B cell (primary cell): ENCODE results near the gene DHX34. TPM values are rescaled to one million over a fixed set of nuclear protein-coding genes. Genes with fewer than 3 reads are reported as not detected.
"Not testable (repeated sequence)": the region's sequence is repeated elsewhere in the genome, so short reads cannot be mapped to it uniquely, and the experiment has no call there.

ENCODE experiments used
- ATAC-seq: fragments of 200-7000 bp; cut with Tn5 transposase; one replicate; pipeline ENCODE4 v1.10.0; 2021; ENCODE audit warnings: low read depth, mild to moderate bottlenecking, moderate number of reproducible peaks, moderate library complexity
- CTCF ChIA-PET: fragments of 350-600 bp; sonication (Branson Sonifier 250); formaldehyde crosslinking; loops from one replicate; lab custom pipeline; 2021; ENCODE audit warnings: antibody characterized with exemption, inconsistent platforms; lab: Charles Lee
- POLR2A ChIA-PET: fragments of 350-600 bp; sonication (Branson Sonifier 250); formaldehyde crosslinking; loops from one replicate; lab custom pipeline; 2021; ENCODE audit warnings: antibody characterized with exemption; lab: Charles Lee
- DNase-seq: peaks from one replicate; pipeline ENCODE4 v3.0.0; 2013
- H2AFZ ChIP-seq: 2 replicates; pipeline ENCODE4 v1.6.1; 2012; ENCODE audit warnings: mild to moderate bottlenecking, low read depth, low read length; ENCODE audit not compliant: insufficient read depth, poor library complexity, severe bottlenecking
- H3K27ac ChIP-seq, 2 donors: 1 replicate in 1 of 2; 2 replicates in 1 of 2; pipeline ENCODE4 v1.5.1; 2012 to 2013; ENCODE audit warnings: low read length in 2 of 2, mild to moderate bottlenecking in 2 of 2, moderate library complexity in 1 of 2
- H3K27me3 ChIP-seq, 4 experiments: fragments of 200-600 bp in 1 of 4; sonication (generic) in 1 of 4; replicated peaks in 1 of 4; 1 replicate in 2 of 4; 2 replicates in 2 of 4; pipeline versions ENCODE4 v1.6.1 to v1.7.0; 2013 to 2016; ENCODE audit warnings: low read length in 3 of 4, mild to moderate bottlenecking in 2 of 4, mixed read lengths in 1 of 4, moderate library complexity in 1 of 4; ENCODE audit not compliant: insufficient read depth in 4 of 4, control insufficient read depth in 3 of 4; ENCODE audit errors: control extremely low read depth in 1 of 4
- H3K36me3 ChIP-seq, 2 experiments: replicated peaks in 1 of 2; 1 replicate in 1 of 2; 2 replicates in 1 of 2; pipeline versions ENCODE4 v1.6.1 to v1.7.1; 2013; ENCODE audit warnings: low read length in 1 of 2; ENCODE audit not compliant: insufficient read depth in 2 of 2, control insufficient read depth in 1 of 2; ENCODE audit errors: control extremely low read depth in 1 of 2, extremely low read depth in 1 of 2
- H3K4me1 ChIP-seq, 2 donors: fragments of 200-600 bp in 1 of 2; sonication (generic) in 1 of 2; 1 replicate in 1 of 2; 2 replicates in 1 of 2; pipeline versions ENCODE4 v1.5.1 to v1.6.1; 2013 to 2017; ENCODE audit warnings: low read length in 2 of 2; ENCODE audit not compliant: control insufficient read depth in 2 of 2, insufficient read depth in 2 of 2
- H3K4me2 ChIP-seq: replicated peaks from 2 replicates; pipeline ENCODE3; 2012; ENCODE audit warnings: mild to moderate bottlenecking, low read depth, low read length; ENCODE audit not compliant: poor library complexity, severe bottlenecking
- H3K4me3 ChIP-seq, 5 experiments: fragments of 200-600 bp in 1 of 5; sonication (generic) in 1 of 5; 1 replicate in 3 of 5; 2 replicates in 2 of 5; pipeline versions ENCODE4 v1.5.1 to v1.7.0; 2011 to 2016; ENCODE audit warnings: low read length in 4 of 5, mild to moderate bottlenecking in 4 of 5, low read depth in 2 of 5, control low read depth in 1 of 5, moderate library complexity in 1 of 5; ENCODE audit not compliant: insufficient read depth in 1 of 5; ENCODE audit errors: control extremely low read depth in 1 of 5, extremely low read depth in 1 of 5
- H3K79me2 ChIP-seq: fragments of 200-600 bp; sonication (generic); one replicate; pipeline ENCODE4 v1.6.0; 2016; ENCODE audit warnings: low read length; ENCODE audit not compliant: control insufficient read depth, insufficient read depth
- H3K9ac ChIP-seq: fragments of 200-600 bp; sonication (generic); 2 replicates; pipeline ENCODE4 v1.6.1; 2017; ENCODE audit warnings: mild to moderate bottlenecking, low read length, moderate library complexity
- H3K9me3 ChIP-seq, 3 donors: one replicate each; pipeline versions ENCODE4 v1.6.1 to v1.7.1; 2013; ENCODE audit warnings: low read length in 2 of 3; ENCODE audit not compliant: control insufficient read depth in 2 of 3, insufficient read depth in 1 of 3; ENCODE audit errors: control extremely low read depth in 1 of 3
- H4K20me1 ChIP-seq: 2 replicates; pipeline ENCODE4 v1.6.0; 2012; ENCODE audit warnings: mild to moderate bottlenecking, low read length; ENCODE audit not compliant: insufficient read depth, control insufficient read depth, poor library complexity, severe bottlenecking
- H3K27ac Mint-ChIP-seq: one replicate; pipeline ENCODE4 v1.8.0; 2021; ENCODE audit warnings: mixed read lengths
- H3K27me3 Mint-ChIP-seq: one replicate; pipeline ENCODE4 v1.8.0; 2021; ENCODE audit warnings: mixed read lengths
- H3K4me1 Mint-ChIP-seq: one replicate; pipeline ENCODE4 v1.8.0; 2021; ENCODE audit warnings: mixed read lengths
- H3K4me3 Mint-ChIP-seq: one replicate; pipeline ENCODE4 v1.8.0; 2021; ENCODE audit warnings: mixed read lengths
- H3K9me3 Mint-ChIP-seq: one replicate; pipeline ENCODE4 v1.8.0; 2022; ENCODE audit warnings: mixed read lengths; ENCODE audit not compliant: insufficient read depth
- WGBS: methylation state at CpG from one replicate; pipeline ENCODE4 v1.1.5; 2013; ENCODE audit warnings: missing lambda C conversion rate; ENCODE audit not compliant: insufficient coverage; 5-methylcytosine and 5-hydroxymethylcytosine counted together
- intact Hi-C: fragments of 100-400 bp; cut with micrococcal nuclease; formaldehyde crosslinking; loops from one replicate; pipeline ENCODE4 v1.10.0; 2022
- polyA plus RNA-seq: library from polyadenylated mRNA; depleted of rRNA; stranded (reverse); fragments of >200 nt; gene quantifications from 2 replicates; pipeline ENCODE4 v1.2.3, GENCODE V29; 2012
- total RNA-seq, 2 donors: library from RNA; stranded (reverse); fragments of 120-200 nt in 1 of 2; gene quantifications; 1 replicate in 1 of 2; 2 replicates in 1 of 2; pipeline versions ENCODE4 v1.2.3 to v1.2.4, GENCODE V29; 2013 to 2022

DHX34 gene
- total and polyA plus RNA-seq, 2 donors (not counting 1 experiment from before 2014, with no cell fraction given), result 25.1 to 31.3 TPM

DNA sequence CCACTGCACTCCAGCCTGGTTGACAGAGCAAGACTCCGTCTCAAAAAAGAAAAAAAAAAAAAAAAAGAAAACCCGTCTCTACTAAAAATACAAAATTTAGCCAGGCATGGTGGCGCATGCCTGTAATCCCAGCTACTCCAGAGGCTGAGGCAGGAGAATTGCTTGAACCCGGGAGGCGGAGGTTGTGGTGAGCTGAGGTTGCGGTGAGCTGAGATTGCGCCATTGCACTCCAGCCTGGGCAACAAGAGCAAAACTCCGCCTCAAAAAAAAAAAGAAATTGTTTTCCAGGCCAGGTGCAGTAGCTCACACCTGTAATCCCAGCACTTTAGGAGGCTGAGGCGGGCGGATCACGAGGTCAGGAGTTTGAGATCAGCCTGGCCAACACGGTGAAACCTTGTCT, 37.5 kb downstream of the DHX34 start:
- ATAC-seq, H3K27me3 Mint-ChIP-seq, H4K20me1 ChIP-seq, H3K27ac Mint-ChIP-seq, H3K9ac ChIP-seq, H3K27me3 ChIP-seq, CTCF ChIA-PET, H3K4me3 Mint-ChIP-seq, H3K9me3 ChIP-seq, H3K36me3 ChIP-seq, H3K9me3 Mint-ChIP-seq, intact Hi-C loops, DNase-seq, H3K27ac ChIP-seq, H2AFZ ChIP-seq, H3K4me3 ChIP-seq, H3K4me2 ChIP-seq, H3K79me2 ChIP-seq, POLR2A ChIA-PET: not testable (repeated sequence)
- peaks cover 20% of the 10 kb centered on the region for H3K4me1 Mint-ChIP-seq
- WGBS, result 96% methylated on average over 10 of the region's 12 CpGs
- H3K4me1 ChIP-seq, result peaks cover 5 to 15% of the 10 kb centered on the region in 2 donors

DNA sequence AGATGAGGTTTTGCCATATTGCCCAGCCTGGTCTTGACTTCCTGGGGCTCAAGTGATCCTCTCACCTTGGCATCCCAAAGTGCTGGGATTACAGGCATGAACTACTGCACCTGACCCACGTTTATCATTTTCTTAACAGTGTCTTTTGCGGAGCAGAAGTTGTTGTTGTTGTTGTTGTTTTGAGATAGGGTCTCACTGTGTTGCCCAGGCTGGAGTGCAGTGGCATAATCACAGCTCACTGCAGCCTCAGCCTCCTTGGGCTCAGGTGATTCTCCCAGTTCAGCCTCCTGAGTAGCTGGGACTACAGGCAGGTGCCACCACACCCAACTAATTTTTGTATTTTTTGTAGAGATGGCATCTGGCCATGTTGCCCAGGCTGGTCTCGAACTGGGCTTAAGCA, 38.5 kb downstream of the DHX34 start:
- DNase-seq, intact Hi-C loops, H3K36me3 ChIP-seq, POLR2A ChIA-PET, H3K79me2 ChIP-seq, ATAC-seq, H3K27ac Mint-ChIP-seq, H3K9ac ChIP-seq, H3K27ac ChIP-seq, H3K4me2 ChIP-seq, H3K4me3 ChIP-seq, H4K20me1 ChIP-seq, H2AFZ ChIP-seq, H3K9me3 Mint-ChIP-seq, H3K4me3 Mint-ChIP-seq, H3K27me3 ChIP-seq, H3K9me3 ChIP-seq, CTCF ChIA-PET, H3K4me1 ChIP-seq: not testable (repeated sequence)
- Mint-ChIP-seq H3K4me1 (peaks cover 13% of the 10 kb centered on the region), H3K27me3 (peaks cover 11% of the 10 kb centered on the region)
- WGBS, result 86% methylated on average over 3 of the region's 3 CpGs

DNA sequence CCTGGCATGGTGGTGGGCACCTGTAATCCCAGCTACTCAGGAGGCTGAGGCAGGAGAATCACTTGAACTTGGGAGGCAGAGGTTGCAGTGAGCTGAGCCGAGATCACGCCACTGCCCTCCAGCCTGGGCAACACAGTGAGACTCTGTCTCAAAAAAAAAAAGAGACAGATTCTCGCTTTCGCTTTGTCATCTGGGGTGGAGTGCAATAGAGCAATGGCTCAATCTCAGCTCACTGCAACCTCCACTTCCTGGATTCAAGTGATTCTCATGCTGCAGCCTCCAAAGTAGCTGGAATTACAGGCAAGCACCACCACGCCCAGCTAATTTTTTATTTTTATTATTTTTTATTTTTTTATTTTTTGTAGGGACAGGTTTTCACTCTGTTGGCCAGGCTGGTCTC, 39.6 kb downstream of the DHX34 start:
- H3K27me3 ChIP-seq, H3K9ac ChIP-seq, H3K4me2 ChIP-seq, H3K4me1 Mint-ChIP-seq, H3K9me3 ChIP-seq, H3K9me3 Mint-ChIP-seq, H3K4me3 ChIP-seq, POLR2A ChIA-PET, H3K4me1 ChIP-seq, H3K27ac ChIP-seq, CTCF ChIA-PET, H3K79me2 ChIP-seq, H3K36me3 ChIP-seq, H3K4me3 Mint-ChIP-seq, intact Hi-C loops, H3K27ac Mint-ChIP-seq, DNase-seq, H2AFZ ChIP-seq, ATAC-seq, H4K20me1 ChIP-seq: not testable (repeated sequence)
- H3K27me3 Mint-ChIP-seq, result peaks cover 19% of the 10 kb centered on the region
- WGBS, result no CpG with 5 or more reads among the region's 5 CpGs
